Measurements from ENCODE around the gene HECTD3.
"Not testable (repeated sequence)": the region's sequence is repeated elsewhere in the genome, so short reads cannot be mapped to it uniquely, and the experiment has no call there.

HECTD3 gene

GRCh38 chr1:45002650-45003645, 8.2 kb downstream of the HECTD3 start:
- Histone ChIP-seq H3K27ac (replicated peaks) (no peak overlapping the region), H3K27me3 (ENCODE audit: insufficient read depth, poor library complexity, severe bottlenecking) (no peaks in the 10 kb centered on the region), H3K4me3 (replicated peaks; ENCODE audit: insufficient read depth, low read length) (no peak overlapping the region)
- DNase-seq (ENCODE audit: low read depth in 1 of 2, low spot score in 1 of 2), result no peak
- no peak for TF ChIP-seq GABPA (IDR thresholded peaks at IDR 0.05; ENCODE audit: low read depth)
- no peak for TF ChIP-seq SPI1 (IDR thresholded peaks at IDR 0.05; ENCODE audit: borderline replicate concordance, low read depth)
- TF ChIP-seq CTCF (IDR thresholded peaks at IDR 0.05; ENCODE audit: insufficient read depth, low read length), result no peak
- TF ChIP-seq REST (IDR thresholded peaks at IDR 0.05; ENCODE audit: insufficient replicate concordance, low read depth), result no peak
- no peak for TF ChIP-seq POLR2AphosphoS5 (IDR thresholded peaks at IDR 0.05; ENCODE audit: low read depth)

GRCh38 chr1:45001576-45001975, 9.5 kb downstream of the HECTD3 start:
- not testable (repeated sequence) for H3K27me3 ChIP-seq (ENCODE audit: insufficient read depth, poor library complexity, severe bottlenecking); H3K4me3 ChIP-seq (replicated peaks; ENCODE audit: insufficient read depth, low read length); H3K27ac ChIP-seq (replicated peaks); DNase-seq (ENCODE audit: low read depth in 1 of 2, low spot score in 1 of 2)

GRCh38 chr1:45001011-45001481, 10.1 kb downstream of the HECTD3 start:
- no peak for TF ChIP-seq SPI1 (IDR thresholded peaks at IDR 0.05; ENCODE audit: borderline replicate concordance, low read depth)
- 0 out of 2 replicates have a peak, but pooled peaks have one; percentile 42 for TF ChIP-seq POLR2AphosphoS5 (IDR thresholded peaks at IDR 0.05; ENCODE audit: low read depth)
- Histone ChIP-seq H3K4me3 (replicated peaks; ENCODE audit: insufficient read depth, low read length) (no peak overlapping the region), H3K27ac (replicated peaks) (peak overlapping the region; percentile 59), H3K27me3 (ENCODE audit: insufficient read depth, poor library complexity, severe bottlenecking) (no peaks in the 10 kb centered on the region)
- peak in 1 of 2 experiments; percentile 58 for DNase-seq (ENCODE audit: low read depth in 1 of 2, low spot score in 1 of 2)

GRCh38 chr1:44999232-44999631, 11.9 kb downstream of the HECTD3 start:
- Histone ChIP-seq H3K4me3 (replicated peaks; ENCODE audit: insufficient read depth, low read length) (no peak overlapping the region), H3K27ac (replicated peaks) (no peak overlapping the region), H3K27me3 (ENCODE audit: insufficient read depth, poor library complexity, severe bottlenecking) (no peaks in the 10 kb centered on the region)
- no peak for TF ChIP-seq CTCF (IDR thresholded peaks at IDR 0.05; ENCODE audit: insufficient read depth, low read length)
- TF ChIP-seq GABPA (IDR thresholded peaks at IDR 0.05; ENCODE audit: low read depth), result no peak
- TF ChIP-seq REST (IDR thresholded peaks at IDR 0.05; ENCODE audit: insufficient replicate concordance, low read depth), result no peak
- no peak for TF ChIP-seq POLR2AphosphoS5 (IDR thresholded peaks at IDR 0.05; ENCODE audit: low read depth)
- no peak for DNase-seq (ENCODE audit: low read depth in 1 of 2, low spot score in 1 of 2)
